K562 (cell line): Measurements from ENCODE around the gene OR52A5. TPM values are rescaled to one million over a fixed set of nuclear protein-coding genes. Genes with fewer than 3 reads are reported as not detected.

Experiments used
- CHD4 ChIP-seq: fragments of 200-600 bp; sonication (generic); IDR thresholded peaks from 3 replicates; pipeline ENCODE4 v1.6.1; 2012; ENCODE audit warnings: low read depth, mild to moderate bottlenecking, mixed read lengths, low read length, inconsistent platforms; ENCODE audit not compliant: insufficient read depth, insufficient replicate concordance, poor library complexity, severe bottlenecking
- HCFC1 ChIP-seq: IDR thresholded peaks from 2 replicates; pipeline ENCODE4 v1.6.1; 2012; ENCODE audit warnings: low read depth, low read length, improper control_type of control experiment
- HDAC3 ChIP-seq: fragments of 450-650 bp; IDR thresholded peaks from 2 replicates; pipeline ENCODE4 v1.6.1; 2018; ENCODE audit warnings: borderline replicate concordance, mild to moderate bottlenecking, moderate library complexity; ENCODE audit not compliant: partially characterized antibody
- ILF3 ChIP-seq: fragments of 450-650 bp; IDR thresholded peaks from 2 replicates; pipeline ENCODE4 v1.6.1; 2018; ENCODE audit warnings: antibody characterized with exemption, mild to moderate bottlenecking, moderate library complexity, borderline replicate concordance
- KDM1A ChIP-seq, 2 experiments: fragments of 450-650 bp; IDR thresholded peaks; 2 replicates each; pipeline ENCODE4 v1.6.1; 2016; ENCODE audit warnings: mild to moderate bottlenecking in 2 of 2
- NCOR1 ChIP-seq: fragments of 450-650 bp; IDR thresholded peaks from 2 replicates; pipeline ENCODE4 v1.6.1; 2016; ENCODE audit warnings: mild to moderate bottlenecking, moderate library complexity
- PML ChIP-seq: IDR thresholded peaks from 2 replicates; pipeline ENCODE4 v1.6.1; 2012; ENCODE audit warnings: low read length, inconsistent platforms
- SETDB1 ChIP-seq: IDR thresholded peaks from one replicate; pipeline ENCODE4 v1.6.1; 2012; ENCODE audit warnings: low read length, control low read depth, inconsistent platforms
- polyA plus RNA-seq, 8 experiments: library from polyadenylated mRNA; depleted of rRNA in 4 of 8; stranded (reverse) in 5 of 8; unstranded in 3 of 8; fragments of >200 nt; fragmentation: Nextera tagmentation in 2 of 8; fragmentation: Illumina TruSeq in 1 of 8; extraction: Ambion mirVana in 2 of 8; extraction: Trizol in 1 of 8; gene quantifications; 2 replicates each; pipeline versions ENCODE4 v1.2.1 to v1.2.3, GENCODE V29; 2011 to 2014; ENCODE audit warnings: inconsistent platforms in 1 of 8, missing spikeins in 1 of 8
- total RNA-seq, 7 experiments: library from RNA; depleted of rRNA in 6 of 7; stranded (reverse); fragments of >200 nt in 6 of 7; fragmentation: Illumina TruSeq in 2 of 7; extraction: Trizol in 2 of 7; gene quantifications; 2 replicates each; pipeline versions ENCODE4 v1.2.1 to v1.2.3, GENCODE V29; 2011 to 2021; ENCODE audit warnings: low replicate concordance in 1 of 7
- TF ChIP-seq, protein P1 (sequence below): IDR thresholded peaks from 2 replicates; pipeline ENCODE4 v1.6.1; 2012; ENCODE audit warnings: low read depth, low read length, improper control_type of control experiment, borderline replicate concordance
- TF ChIP-seq, protein P2 (sequence below), 2 experiments: IDR thresholded peaks in 1 of 2; conservative IDR thresholded peaks in 1 of 2; 2 replicates each; pipeline ENCODE4 v1.6.1; 2016; ENCODE audit warnings: low read depth in 2 of 2, mild to moderate bottlenecking in 1 of 2, missing compliant biosample characterization in 1 of 2, missing genetic modification characterization in 1 of 2, moderate library complexity in 1 of 2
- TF ChIP-seq, protein P3 (sequence below): fragments of 250-450 bp; sonication (Bioruptor Pico); IDR thresholded peaks from 2 replicates; pipeline ENCODE4 v1.9.0; 2021; ENCODE audit warnings: mild to moderate bottlenecking
- TF ChIP-seq, protein P4 (sequence below), 3 experiments: fragments of 200-800 bp in 1 of 3; sonication (Bioruptor generic) in 1 of 3; sonication (generic) in 1 of 3; formaldehyde crosslinking in 1 of 3; IDR thresholded peaks; 2 replicates each; pipeline versions ENCODE4 v1.6.1 to v1.8.0; 2016 to 2022; ENCODE audit warnings: mild to moderate bottlenecking in 2 of 3, missing compliant biosample characterization in 2 of 3, missing genetic modification characterization in 2 of 3, missing genetic modification reagents in 1 of 3

OR52A5 gene
- total and polyA plus RNA-seq, 9 of the 15 experiments (the other 6 are each of a cell fraction or from before 2014, with no cell fraction given) = 0.04 to 1.1 (median 0.94) TPM; not detected in 6

DNA sequence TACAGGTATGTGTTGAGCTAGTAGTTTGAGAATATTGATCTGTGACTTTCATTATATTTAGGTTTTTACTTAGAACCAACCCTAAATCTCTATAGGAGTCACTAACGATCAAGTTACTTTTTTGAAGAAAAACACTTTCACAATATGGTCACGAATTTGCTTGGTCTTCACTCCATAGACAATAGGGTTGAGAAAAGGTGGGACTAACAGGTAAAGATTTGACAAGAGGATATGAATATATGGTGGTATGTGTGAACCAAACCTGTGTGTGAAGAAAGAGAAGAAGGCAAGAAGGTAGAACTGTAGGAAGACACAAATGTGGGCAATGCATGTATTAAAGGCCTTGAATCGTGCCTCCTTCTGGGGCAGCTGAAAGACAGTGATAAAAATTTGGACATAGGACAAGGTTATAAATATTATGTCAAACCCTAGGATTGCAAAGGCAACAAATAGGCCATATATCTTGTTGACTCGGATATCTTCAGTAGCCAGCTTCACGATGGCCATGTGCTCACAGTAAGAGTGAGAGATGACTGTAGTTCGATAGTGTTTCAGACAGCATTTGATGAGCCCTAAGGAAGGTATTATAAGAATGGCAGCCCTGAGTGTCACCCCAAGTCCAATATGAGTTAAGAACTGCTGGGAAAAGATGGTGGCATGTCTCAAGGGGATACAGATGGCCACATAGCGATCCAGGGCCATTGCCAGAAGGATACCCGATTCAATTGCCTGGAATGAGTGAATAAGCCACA lies 6.4 kb downstream of the OR52A5 start (continued):
- TF ChIP-seq, protein P1, sequence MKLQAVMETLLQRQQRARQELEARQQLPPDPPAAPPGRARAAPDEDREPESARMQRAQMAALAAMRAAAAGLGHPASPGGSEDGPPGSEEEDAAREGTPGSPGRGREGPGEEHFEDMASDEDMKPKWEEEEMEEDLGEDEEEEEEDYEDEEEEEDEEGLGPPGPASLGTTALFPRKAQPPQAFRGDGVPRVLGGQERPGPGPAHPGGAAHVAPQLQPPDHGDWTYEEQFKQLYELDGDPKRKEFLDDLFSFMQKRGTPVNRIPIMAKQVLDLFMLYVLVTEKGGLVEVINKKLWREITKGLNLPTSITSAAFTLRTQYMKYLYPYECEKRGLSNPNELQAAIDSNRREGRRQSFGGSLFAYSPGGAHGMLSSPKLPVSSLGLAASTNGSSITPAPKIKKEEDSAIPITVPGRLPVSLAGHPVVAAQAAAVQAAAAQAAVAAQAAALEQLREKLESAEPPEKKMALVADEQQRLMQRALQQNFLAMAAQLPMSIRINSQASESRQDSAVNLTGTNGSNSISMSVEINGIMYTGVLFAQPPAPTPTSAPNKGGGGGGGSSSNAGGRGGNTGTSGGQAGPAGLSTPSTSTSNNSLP = peak; percentile 92
- TF ChIP-seq ILF3 (no peak), HDAC3 (peak; percentile 78), PML (peak; percentile 87), KDM1A (IDR thresholded peaks at IDR 0.05) (peak; percentile 79 to 88), SETDB1 (no peak), CHD4 (no peak), NCOR1 (peak; percentile 93), HCFC1 (no peak)
- TF ChIP-seq, protein P2, sequence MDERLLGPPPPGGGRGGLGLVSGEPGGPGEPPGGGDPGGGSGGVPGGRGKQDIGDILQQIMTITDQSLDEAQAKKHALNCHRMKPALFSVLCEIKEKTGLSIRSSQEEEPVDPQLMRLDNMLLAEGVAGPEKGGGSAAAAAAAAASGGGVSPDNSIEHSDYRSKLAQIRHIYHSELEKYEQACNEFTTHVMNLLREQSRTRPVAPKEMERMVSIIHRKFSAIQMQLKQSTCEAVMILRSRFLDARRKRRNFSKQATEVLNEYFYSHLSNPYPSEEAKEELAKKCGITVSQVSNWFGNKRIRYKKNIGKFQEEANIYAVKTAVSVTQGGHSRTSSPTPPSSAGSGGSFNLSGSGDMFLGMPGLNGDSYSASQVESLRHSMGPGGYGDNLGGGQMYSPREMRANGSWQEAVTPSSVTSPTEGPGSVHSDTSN (CRISPR knock-in tag; IDR thresholded peaks at IDR 0.05; ENCODE audit: low read depth) = no peak
- TF ChIP-seq, protein P2 (tag; conservative IDR thresholded peaks at IDR 0.05; ENCODE audit: low read depth) = peak; percentile 98
- TF ChIP-seq, protein P3, sequence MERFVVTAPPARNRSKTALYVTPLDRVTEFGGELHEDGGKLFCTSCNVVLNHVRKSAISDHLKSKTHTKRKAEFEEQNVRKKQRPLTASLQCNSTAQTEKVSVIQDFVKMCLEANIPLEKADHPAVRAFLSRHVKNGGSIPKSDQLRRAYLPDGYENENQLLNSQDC = no peak
- TF ChIP-seq, protein P4, sequence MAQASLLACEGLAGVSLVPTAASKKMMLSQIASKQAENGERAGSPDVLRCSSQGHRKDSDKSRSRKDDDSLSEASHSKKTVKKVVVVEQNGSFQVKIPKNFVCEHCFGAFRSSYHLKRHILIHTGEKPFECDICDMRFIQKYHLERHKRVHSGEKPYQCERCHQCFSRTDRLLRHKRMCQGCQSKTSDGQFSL (CRISPR knock-in tag; IDR thresholded peaks at IDR 0.05) = no peak
- TF ChIP-seq, protein P4 (tag; IDR thresholded peaks at IDR 0.05) = no peak
